Loucy (cell line): Measurements from ENCODE around the gene METTL4.

Experiments
- H2AFZ ChIP-seq: fragments of 200-600 bp; sonication (generic); 2 replicates; pipeline ENCODE4 v1.6.0; 2016; ENCODE audit warnings: antibody characterized with exemption, mild to moderate bottlenecking, low read length, moderate library complexity
- H3F3A ChIP-seq: fragments of 200-600 bp; 2 replicates; pipeline ENCODE4 v1.6.0; 2016; ENCODE audit warnings: antibody characterized with exemption, low read depth, mild to moderate bottlenecking
- H3K27me3 ChIP-seq: fragments of 200-600 bp; sonication (generic); 2 replicates; pipeline ENCODE4 v1.6.1; 2014; ENCODE audit warnings: low read length, mild to moderate bottlenecking; ENCODE audit not compliant: insufficient read depth, poor library complexity, severe bottlenecking
- H3K36me3 ChIP-seq: fragments of 200-600 bp; sonication (generic); 2 replicates; pipeline ENCODE4 v1.6.1; 2016; ENCODE audit warnings: low read length; ENCODE audit not compliant: insufficient read depth
- H3K4me1 ChIP-seq: fragments of 200-600 bp; sonication (generic); 2 replicates; pipeline ENCODE4 v1.5.1; 2014; ENCODE audit warnings: low read length, mild to moderate bottlenecking; ENCODE audit not compliant: insufficient read depth, poor library complexity, severe bottlenecking
- H3K4me2 ChIP-seq: fragments of 200-600 bp; sonication (generic); 2 replicates; pipeline ENCODE4 v1.6.0; 2014; ENCODE audit warnings: antibody characterized with exemption, low read length, low read depth, mild to moderate bottlenecking; ENCODE audit not compliant: poor library complexity, severe bottlenecking
- H3K4me3 ChIP-seq: fragments of 200-600 bp; sonication (generic); 2 replicates; pipeline ENCODE4 v1.5.1; 2014; ENCODE audit warnings: low read length, mild to moderate bottlenecking, mixed read lengths; ENCODE audit not compliant: poor library complexity, severe bottlenecking
- H3K79me2 ChIP-seq: fragments of 200-600 bp; sonication (generic); 2 replicates; pipeline ENCODE4 v1.6.1; 2014; ENCODE audit warnings: low read length; ENCODE audit not compliant: insufficient read depth
- H3K9ac ChIP-seq: fragments of 200-600 bp; sonication (generic); 2 replicates; pipeline ENCODE4 v1.6.0; 2014; ENCODE audit warnings: mild to moderate bottlenecking, low read depth, low read length, moderate library complexity; ENCODE audit not compliant: poor library complexity, severe bottlenecking
- H3K9me2 ChIP-seq: fragments of 200-600 bp; sonication (generic); replicated peaks from 2 replicates; pipeline ENCODE4 v1.6.1; 2016; ENCODE audit warnings: low read depth, low read length, mixed read lengths
- H3K9me3 ChIP-seq: fragments of 200-600 bp; sonication (generic); 2 replicates; pipeline ENCODE4 v1.6.1; 2014; ENCODE audit warnings: mild to moderate bottlenecking, antibody characterized with exemption, low read length, low read depth; ENCODE audit not compliant: insufficient read depth
- H4K20me1 ChIP-seq: fragments of 200-600 bp; sonication (generic); 2 replicates; pipeline ENCODE4 v1.6.0; 2014; ENCODE audit warnings: antibody characterized with exemption, low read length, mild to moderate bottlenecking; ENCODE audit not compliant: insufficient read depth, poor library complexity, severe bottlenecking
- EZH2phosphoT487 ChIP-seq: fragments of 200-600 bp; IDR thresholded peaks from 2 replicates; pipeline ENCODE4 v1.6.1; 2018; ENCODE audit warnings: antibody characterized with exemption, mild to moderate bottlenecking, moderate library complexity, borderline replicate concordance
- TF ChIP-seq, protein P1 (sequence below): fragments of 200-600 bp; sonication (generic); conservative IDR thresholded peaks from 2 replicates; pipeline ENCODE4 v1.5.1; 2014; ENCODE audit warnings: mild to moderate bottlenecking, antibody characterized with exemption, low read length

The METTL4 gene

DNA sequence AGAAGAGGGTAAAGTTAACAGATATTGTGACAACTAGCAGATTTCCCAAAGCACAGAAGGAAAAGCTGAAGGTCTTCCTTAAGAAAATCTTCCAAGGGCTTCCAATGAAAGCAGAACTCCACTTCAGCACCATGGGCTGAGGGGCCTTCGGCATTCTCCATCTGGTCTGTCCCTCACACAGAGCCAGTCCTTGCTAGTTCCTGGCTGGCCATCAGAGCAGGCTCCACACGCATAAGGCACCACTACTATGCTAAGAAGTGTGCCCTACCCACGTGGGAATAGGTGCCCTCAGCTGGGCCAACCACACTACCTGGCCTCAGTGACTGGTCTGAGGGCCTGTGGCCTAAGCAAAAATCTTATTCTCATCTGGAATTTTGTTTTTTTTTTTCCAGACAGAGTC, 73.5 kb downstream of the METTL4 start:
- no peaks in the 10 kb centered on the region for H3K4me1 ChIP-seq
- H3K9ac ChIP-seq: no peak overlapping the region
- no peaks in the 10 kb centered on the region for H3K36me3 ChIP-seq
- no peaks in the 10 kb centered on the region for H3K27me3 ChIP-seq
- TF ChIP-seq, protein P1, sequence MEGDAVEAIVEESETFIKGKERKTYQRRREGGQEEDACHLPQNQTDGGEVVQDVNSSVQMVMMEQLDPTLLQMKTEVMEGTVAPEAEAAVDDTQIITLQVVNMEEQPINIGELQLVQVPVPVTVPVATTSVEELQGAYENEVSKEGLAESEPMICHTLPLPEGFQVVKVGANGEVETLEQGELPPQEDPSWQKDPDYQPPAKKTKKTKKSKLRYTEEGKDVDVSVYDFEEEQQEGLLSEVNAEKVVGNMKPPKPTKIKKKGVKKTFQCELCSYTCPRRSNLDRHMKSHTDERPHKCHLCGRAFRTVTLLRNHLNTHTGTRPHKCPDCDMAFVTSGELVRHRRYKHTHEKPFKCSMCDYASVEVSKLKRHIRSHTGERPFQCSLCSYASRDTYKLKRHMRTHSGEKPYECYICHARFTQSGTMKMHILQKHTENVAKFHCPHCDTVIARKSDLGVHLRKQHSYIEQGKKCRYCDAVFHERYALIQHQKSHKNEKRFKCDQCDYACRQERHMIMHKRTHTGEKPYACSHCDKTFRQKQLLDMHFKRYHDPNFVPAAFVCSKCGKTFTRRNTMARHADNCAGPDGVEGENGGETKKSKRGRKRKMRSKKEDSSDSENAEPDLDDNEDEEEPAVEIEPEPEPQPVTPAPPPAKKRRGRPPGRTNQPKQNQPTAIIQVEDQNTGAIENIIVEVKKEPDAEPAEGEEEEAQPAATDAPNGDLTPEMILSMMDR: no peak
- no peak for TF ChIP-seq EZH2phosphoT487
- H3K9me3 ChIP-seq: no peaks in the 10 kb centered on the region
- no peaks in the 10 kb centered on the region for H3F3A ChIP-seq
- H3K9me2 ChIP-seq: no peaks in the 10 kb centered on the region
- no peak overlapping the region for H3K4me3 ChIP-seq
- H3K79me2 ChIP-seq: no peaks in the 10 kb centered on the region
- no peaks in the 10 kb centered on the region for H4K20me1 ChIP-seq
- no peak overlapping the region for H2AFZ ChIP-seq
- no peak overlapping the region for H3K4me2 ChIP-seq

DNA sequence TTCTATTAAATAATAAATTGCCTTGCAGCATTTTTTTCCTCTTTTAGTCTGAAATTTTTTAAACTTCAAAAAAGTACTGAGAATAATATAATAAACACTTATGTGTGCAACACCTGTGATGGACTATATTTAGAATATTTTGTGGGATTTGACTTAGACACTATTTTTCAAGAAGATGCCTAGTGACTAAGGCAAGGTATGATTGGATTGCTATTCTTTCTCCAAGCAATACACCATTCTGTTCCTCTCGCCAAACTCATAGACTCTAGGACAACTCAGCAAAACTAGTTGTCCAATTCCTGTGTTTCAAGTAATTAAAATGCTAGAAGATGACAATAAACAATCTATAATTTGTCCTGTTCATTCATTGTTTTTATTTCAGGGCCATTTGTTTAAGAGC, 75.9 kb downstream of the METTL4 start:
- Histone ChIP-seq H3K4me2 (no peak overlapping the region), H3K9ac (no peak overlapping the region), H2AFZ (no peak overlapping the region), H3K4me1 (no peaks in the 10 kb centered on the region), H3K36me3 (no peaks in the 10 kb centered on the region), H3K4me3 (no peak overlapping the region), H3K79me2 (no peaks in the 10 kb centered on the region), H4K20me1 (no peaks in the 10 kb centered on the region), H3K9me3 (no peaks in the 10 kb centered on the region), H3K9me2 (no peaks in the 10 kb centered on the region), H3K27me3 (no peaks in the 10 kb centered on the region), H3F3A (no peaks in the 10 kb centered on the region)
- TF ChIP-seq EZH2phosphoT487: no peak
- TF ChIP-seq, protein P1: no peak

DNA sequence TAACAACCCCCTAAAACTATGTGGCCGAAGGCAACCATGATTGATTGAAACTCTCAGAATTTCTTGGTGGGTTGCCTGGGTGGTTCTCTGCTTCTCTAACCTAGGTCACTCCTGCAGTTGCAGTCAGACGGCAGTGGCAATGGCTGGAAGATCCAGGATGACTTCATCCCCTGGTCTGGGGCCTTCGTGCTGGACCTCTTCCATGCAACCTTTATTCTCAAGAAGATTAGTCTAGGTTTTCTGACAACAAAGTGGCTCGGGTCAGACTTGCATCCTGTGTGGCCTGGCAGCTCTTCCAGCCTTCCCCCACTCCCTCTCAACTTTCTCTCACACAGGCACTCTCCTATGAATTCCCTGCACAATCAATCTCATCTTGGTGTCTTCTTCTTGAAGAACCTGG, 76.4 kb downstream of the METTL4 start:
- H3K9me2 ChIP-seq: no peaks in the 10 kb centered on the region
- no peak overlapping the region for H3K4me2 ChIP-seq
- H2AFZ ChIP-seq: no peak overlapping the region
- H3F3A ChIP-seq: no peaks in the 10 kb centered on the region
- no peak overlapping the region for H3K9ac ChIP-seq
- no peaks in the 10 kb centered on the region for H3K79me2 ChIP-seq
- H3K4me1 ChIP-seq: no peaks in the 10 kb centered on the region
- H3K9me3 ChIP-seq: no peaks in the 10 kb centered on the region
- no peak for TF ChIP-seq EZH2phosphoT487
- TF ChIP-seq, protein P1: no peak
- no peaks in the 10 kb centered on the region for H3K27me3 ChIP-seq
- H3K36me3 ChIP-seq: no peaks in the 10 kb centered on the region
- no peaks in the 10 kb centered on the region for H4K20me1 ChIP-seq
- no peak overlapping the region for H3K4me3 ChIP-seq
